ENCODE data around the gene PLCL1.
A peak's percentile ranks its signal among the peaks of the same experiment; 100 is the strongest.

Gene PLCL1

DNA sequence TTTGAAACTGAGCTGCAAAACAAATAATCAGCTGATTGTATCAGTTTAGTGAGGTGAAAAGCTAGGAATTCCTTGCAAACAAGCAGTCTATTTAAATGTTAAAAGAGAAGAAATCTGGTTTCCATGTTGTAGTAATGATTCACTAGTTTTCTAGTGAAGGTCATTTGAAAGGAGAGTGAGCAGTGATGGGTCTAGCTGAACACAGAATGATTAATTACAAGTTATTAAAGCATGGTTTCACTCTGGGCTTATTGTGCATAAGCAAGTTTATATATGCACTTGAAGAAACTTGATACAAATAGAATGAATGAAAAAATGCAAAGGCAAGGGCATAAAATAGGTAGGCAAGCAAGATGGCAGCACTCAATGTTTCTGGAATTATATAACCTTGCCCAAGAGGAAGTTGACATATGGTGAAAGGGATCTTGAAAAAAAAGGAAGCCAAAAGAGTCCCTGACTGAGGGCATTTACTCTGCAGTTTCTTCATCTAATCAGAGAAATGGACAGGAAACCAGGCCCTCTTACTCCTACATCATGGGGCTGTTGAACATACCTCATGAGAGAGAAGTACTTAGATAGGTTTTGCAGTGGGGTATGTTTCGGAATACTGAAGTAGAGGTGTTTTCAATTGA lies 53.2 kb downstream of the PLCL1 start:
- DNase-seq (ENCODE audit: low spot score): no peak

DNA sequence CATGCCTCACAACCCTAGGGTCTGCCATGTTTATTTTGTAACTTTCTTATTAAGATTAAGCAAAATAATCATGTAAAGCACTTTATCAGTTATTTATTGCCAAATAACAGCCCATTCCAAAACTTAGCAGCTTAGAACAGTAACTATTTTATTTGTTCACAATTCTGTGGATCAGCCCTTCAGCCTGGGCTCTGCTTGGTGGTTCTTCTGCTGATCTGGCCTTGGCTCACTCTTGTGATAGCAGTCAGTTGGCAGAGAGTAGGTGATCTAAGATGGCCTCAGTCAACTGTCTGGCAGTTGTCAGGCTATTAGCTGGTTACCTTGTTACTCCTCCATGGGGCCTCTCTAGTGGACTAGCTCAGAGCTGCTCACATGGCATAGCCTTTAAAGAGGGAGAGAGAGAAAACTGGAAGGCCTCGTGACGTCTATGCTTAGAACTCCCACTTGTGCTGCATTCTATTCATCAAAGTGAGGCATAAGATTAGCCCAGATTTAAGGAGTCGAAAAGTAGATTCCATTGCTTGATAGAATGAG lies 54.3 kb downstream of the PLCL1 start:
- no peak for DNase-seq (ENCODE audit: low spot score)

DNA sequence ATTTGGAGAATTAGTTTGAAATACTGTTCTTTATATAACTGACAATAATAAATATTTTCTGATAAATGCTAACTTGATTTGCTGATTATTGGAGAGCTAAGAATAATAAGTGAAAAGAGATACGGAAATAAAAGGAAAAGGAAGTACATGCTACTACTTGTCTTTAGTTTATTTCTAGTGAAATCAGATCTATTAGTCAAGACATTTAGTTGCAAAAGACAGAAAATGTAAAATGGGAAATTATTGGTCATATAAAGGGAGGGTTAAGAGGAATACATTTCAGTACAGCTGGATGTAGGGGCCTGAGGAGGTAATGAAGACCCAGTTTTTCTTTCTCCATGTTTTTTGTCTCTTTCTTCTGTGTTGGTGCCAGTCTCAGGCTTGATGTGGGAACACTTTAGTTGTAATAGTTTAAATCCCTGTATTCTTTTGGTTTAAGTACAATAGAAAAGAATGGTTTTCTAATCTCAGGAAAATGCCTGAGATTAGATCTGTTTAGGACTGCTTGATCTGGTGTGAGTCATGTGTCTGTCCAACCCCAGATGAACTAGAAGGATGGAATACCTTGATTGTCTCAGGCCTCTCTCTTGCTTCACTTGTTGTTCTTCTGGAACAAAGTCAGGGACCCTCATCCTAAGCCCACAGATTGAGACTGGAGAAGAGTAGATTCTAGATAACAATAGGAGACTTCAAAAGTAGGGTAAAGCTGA lies 58.0 kb downstream of the PLCL1 start:
- no peak for DNase-seq (ENCODE audit: low spot score)

DNA sequence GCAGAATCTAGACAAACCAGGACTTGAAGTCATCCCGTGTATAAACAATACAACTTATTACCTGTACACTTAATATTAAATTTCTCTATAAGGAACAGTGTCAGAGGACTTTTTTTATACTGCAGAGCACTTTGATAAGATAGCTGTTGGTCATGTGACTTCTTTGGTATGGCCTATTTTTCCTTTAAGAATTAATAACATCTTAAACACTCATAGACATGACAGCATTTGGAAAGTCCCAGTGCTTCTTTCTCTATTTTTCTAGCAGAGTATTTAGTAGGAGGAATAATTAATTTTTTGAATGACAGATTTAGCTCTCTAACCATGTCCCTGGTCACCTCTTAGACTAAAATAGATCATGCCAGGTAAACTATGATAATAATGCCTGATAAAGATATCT lies 59.4 kb downstream of the PLCL1 start:
- DNase-seq (ENCODE audit: low spot score): no peak

DNA sequence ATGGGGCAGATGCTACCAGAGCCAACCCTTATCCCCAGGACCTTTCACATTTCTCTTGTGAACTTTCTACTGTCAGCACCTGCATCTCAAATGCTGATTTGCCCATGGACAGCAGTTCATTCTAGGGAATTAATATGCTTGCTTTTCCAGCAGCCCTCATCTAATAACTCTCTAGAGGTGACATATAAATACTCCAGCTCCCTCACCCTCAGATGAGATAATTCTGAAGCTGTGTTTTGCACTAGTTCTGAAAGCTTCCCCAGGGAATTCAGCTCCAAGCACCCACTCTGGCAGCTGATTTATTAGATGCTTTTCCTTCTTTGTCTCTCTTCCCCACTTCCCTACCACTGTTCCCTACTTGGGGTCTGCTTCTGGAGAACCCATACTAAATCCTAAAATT lies 62.1 kb downstream of the PLCL1 start:
- no peak for DNase-seq (ENCODE audit: low spot score)

DNA sequence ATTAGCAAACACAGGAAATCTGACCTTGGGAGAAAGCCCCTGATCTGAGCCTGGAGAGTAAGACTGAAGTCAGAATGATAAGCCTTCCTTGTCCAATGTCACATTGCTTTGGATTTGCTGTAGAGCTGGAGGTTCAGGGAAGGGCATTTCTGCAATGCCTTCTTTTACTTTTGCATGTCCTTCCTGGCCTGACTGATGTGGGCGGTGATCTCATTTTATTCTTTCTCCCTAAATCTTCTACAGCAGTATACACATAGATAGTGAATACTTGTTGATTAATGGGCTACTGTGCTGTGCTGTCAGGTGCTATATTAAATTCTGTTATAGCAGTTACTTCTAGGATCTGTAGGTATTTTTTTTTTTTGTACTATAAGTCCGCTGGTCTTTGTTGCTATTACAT lies 62.6 kb downstream of the PLCL1 start:
- no peak for DNase-seq (ENCODE audit: low spot score)

DNA sequence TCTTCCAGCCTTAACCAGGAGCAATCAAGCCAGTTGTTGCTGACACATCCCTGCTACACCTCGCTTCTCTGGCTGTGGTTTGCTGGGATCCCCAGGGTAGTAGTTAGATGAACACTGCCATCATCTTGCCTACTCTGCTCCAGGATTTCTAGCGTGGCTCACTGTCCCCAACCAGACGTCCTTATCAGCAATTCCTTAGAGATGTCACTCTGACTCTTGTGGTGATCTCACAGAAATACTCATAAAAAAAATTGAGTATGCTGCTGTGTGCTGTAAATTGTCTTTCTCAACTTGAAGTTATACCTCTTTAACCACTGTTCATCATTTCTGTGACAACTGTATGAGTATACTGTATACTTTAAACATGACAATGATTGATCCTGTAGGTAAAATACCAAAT lies 63.2 kb downstream of the PLCL1 start:
- no peak for DNase-seq (ENCODE audit: low spot score)

DNA sequence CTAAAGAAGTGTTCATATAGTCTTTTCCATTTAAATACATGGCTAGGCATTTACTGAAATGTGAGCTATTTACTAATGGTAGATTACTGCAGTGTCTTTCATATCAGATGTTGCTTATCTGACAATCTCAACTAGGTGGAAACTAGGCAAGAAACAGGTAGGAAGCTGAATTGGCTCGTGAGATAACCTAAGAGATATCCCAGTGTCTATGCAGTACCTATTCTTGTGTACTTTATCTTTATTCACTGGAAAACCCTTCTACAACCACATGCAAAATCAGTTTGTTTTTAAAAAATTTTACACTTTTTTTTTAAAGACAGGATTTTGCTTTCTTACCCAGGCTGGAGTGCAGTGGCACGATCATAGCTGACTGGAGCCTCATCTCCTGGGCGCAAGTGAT lies 63.8 kb downstream of the PLCL1 start:
- DNase-seq (ENCODE audit: low spot score): no peak

DNA sequence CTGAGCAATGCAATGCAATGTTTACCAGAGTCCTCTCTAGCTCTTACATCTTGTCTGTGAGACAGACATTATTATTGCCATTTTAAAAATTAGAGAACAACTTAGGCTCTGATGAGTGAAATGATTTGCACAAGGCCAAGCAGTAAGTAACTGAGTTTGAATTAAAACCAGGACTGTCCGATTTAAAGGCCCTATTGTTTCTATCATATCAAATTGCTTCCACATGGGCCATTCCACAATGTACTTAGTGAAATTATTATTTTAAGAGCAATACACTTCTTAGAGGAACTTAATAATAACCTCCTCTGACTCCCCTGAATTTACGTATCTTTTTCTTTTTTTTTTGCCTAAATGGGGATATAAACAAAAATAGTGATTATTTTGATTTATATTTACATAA lies 64.6 kb downstream of the PLCL1 start:
- no peak for DNase-seq (ENCODE audit: low spot score)

DNA sequence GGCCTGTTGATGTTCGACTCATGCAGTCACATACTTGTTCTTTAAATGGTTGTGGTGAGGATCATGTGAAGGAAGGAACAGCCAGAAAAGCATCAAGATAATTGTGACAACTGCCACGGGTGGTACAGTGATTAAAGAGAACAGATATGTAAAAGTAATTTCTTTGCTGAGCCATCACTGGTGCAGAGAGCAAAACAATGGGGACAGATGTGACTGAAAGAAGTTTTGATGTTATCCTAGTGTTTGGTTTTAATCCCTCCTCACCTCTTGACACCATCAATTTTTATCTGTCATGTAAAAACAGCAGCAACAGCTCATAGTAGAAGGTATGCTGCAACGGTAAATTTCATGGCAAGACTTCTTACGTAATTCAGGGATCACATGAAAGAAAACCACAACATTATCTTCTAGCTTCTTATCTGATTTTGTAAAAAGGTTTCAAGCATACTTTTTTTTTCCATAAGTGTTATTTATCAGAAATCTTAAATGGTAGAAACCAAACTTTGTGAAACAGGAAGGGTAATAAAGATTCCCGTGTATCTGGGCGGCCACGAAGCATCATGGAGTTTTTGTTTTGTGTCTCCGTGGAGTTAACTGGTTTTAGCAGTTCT lies 65.2 kb downstream of the PLCL1 start:
- DNase-seq (ENCODE audit: low spot score): no peak

DNA sequence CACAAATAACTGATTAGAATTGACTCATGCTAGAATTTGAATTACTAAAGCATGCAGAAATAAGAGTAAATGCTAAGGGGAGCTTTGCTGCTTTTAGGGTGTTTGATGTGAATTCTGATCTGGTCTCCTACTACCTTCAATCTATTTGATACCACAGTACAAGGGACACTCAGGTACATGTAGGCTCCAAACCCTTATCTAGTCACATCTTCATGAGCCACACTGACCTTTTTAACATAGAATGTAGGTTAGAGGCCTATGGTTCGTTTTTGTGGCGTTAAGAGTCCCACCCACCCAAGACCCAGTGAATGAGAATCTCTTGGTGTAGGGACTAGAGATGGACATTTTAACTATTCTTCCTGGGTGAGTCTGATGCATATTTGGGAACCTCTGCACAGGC lies 65.7 kb downstream of the PLCL1 start:
- DNase-seq (ENCODE audit: low spot score): no peak

DNA sequence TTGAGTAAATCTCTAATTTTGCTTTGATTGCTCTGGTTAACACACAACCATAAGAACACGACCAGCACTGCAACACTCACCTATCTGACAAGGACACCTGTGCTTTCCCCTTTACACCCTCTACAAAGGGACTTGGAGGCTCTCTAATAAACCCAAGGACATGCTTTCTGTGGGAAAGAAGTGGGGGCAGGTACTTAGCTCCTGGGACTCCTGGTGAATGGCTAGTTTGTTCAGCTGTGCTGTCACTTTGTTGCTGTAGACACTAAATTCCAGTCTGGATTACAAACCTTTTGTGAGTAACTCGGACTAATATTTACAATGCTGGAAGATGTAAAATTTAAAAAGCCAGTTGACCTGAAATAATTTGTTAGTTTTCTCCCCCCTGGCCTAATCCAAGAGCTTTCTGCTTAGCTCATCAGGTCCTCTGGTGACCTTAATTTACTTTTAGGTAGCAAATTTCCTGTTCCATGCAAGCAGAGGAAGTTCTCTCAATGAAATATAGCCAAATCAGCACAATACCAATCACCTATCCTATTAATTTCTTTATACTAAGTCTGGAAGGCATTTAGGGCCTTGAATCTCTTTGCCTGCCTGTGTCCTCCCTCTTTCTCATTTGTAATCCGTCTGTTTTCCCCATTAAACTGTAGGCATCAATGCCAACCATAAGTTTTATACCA lies 67.5 kb downstream of the PLCL1 start:
- DNase-seq (ENCODE audit: low spot score): no peak

DNA sequence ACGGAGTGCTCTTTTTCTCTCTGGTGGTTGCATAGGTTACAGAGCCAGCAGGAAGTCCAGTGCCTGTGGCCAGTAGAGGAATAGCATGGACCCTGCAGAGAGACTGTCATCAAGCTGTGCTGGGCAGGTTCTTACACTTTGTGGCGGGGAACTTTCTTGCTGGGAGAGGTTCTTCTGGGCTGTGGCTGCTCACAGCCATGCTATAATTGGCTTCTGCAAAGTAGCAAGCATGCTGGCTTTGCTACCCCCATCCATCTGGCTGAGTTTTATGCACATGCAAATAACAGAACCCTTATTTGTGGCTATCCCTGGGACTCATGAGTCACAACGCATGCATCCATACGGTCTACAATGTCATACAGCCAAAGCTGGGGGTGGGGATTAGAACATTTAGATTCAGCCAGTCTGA lies 68.9 kb downstream of the PLCL1 start:
- DNase-seq (ENCODE audit: low spot score): peak; percentile 17

DNA sequence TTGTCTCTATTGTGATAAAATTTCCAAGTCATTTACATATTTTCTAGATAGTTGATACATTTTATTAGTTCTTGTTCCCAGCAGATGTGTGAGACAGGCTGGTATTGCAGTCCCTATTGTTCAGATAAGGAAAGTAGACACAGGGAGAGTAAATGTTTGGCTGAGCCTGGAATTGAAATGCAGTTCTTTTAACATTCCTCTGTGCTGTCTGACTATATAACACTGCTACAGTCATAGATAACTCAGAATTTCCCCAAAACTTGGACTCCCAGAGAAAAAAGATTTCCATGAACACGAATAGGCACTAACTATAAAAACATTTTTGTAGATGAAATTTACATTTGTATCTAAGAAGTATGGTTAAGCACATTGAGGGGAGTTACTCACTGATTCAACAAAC lies 71.4 kb downstream of the PLCL1 start:
- DNase-seq (ENCODE audit: low spot score): no peak

DNA sequence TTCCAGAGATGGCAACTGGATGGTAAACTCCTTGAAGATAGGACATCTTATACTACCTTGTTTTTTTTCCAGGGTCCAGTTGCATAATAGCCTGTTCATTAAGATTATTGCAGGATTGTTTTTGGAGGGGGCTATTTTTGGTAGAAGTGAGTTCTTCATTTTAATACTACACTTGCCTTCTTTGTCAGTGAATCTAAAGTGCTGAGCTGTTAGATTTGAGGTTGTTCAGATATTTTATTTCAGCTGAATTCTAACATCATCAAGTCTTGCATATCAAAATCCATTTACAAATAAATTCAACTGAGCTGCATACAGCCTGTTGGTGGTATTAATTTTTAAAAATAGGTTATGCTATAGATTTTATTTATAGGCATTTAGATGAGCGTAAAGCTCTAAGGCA lies 72.1 kb downstream of the PLCL1 start:
- no peak for DNase-seq (ENCODE audit: low spot score)

DNA sequence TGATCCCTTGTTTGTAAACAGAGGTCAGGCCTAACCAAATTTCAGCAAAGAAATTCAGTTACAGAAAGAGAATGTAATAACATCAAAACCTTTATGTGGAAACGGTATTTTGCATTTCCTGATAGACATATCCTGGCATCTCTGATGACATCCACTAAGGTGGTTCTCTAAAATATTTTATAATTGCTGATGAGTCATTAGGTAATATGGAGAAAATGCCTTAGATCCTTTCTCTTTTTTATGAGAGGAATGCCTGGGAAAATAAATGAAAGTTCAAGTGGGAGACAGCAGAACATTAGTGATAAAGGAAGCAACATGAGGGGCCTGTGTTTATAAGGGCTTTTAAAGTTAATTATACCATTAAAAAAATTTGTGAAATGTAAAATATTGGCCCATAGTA lies 72.6 kb downstream of the PLCL1 start:
- no peak for DNase-seq (ENCODE audit: low spot score)

DNA sequence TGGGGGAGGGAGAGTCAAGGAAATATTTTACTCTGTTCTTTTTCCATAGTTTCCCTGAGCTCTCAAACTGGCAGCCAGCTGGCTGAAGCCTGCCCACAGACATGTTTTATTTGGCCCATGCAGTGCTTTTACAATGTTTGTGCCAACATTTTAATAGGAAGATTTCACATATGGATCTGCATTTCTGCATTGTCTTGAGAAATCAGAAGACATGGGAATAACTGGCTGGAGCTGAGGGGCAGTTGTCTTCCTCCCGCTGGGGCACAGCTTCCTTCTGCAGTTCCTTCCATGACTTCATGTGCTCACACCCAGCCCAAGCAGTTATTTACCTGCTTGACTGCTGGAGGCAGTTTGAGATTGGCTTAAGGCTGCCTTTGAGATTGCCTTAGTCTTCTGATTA lies 74.4 kb downstream of the PLCL1 start:
- DNase-seq (ENCODE audit: low spot score): no peak

DNA sequence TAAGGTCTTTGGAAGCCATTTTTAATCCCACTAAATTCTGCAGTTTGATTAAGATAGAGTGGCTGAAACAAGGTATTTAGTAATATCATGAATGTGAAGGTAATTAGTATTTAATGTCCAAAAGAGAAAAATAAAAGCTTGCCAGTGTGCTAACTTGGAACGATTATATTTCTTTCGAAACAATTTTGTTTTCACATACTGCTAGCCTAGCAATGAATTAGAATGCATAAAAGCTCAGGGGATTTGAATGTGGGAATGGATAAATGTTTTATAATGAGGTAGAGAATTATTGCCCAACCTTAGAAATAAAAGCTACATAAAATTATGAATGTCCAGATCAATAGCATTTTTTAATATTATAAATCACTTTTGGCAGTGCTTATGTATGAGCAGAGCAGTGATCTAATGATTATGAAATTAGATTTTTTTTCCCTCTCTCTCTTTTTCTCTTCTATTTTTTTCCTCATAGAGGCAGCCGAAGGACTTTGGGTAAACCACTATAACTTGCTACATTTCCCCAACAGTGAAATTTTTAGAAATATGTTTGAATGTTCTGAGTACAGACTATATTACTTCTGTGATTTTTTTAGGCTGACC lies 75.5 kb downstream of the PLCL1 start:
- DNase-seq (ENCODE audit: low spot score): no peak

DNA sequence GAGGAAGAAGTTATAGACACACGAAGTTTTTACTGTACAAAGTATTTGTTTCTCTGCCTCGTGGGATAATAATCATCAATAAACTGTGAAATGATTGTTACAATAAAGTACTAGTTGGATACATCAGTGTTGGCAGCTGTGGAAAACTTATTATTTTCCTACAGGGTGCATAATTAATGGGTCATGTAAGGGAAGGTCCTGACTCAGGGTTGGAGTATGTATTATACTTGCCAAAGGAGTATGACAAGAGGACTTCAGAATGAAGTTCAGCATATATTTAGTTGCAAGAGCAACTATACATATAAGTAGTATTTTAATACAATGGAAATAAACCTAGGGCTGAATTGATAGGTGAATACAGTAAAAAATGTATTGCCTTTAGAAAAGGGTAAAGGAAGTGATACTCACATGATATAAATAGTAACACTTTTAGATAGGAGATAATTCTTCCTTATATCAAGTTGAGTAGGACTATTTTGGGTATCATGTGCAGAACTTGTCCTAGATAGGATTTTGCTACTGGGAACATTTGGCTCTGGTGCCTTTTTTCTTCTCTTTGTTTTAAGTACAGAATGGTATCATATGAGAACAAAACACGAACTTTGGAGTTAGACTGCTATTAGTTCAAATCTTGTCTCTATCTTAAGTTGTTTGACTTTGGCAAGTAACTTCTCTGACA lies 79.1 kb downstream of the PLCL1 start:
- no peak for DNase-seq (ENCODE audit: low spot score)

DNA sequence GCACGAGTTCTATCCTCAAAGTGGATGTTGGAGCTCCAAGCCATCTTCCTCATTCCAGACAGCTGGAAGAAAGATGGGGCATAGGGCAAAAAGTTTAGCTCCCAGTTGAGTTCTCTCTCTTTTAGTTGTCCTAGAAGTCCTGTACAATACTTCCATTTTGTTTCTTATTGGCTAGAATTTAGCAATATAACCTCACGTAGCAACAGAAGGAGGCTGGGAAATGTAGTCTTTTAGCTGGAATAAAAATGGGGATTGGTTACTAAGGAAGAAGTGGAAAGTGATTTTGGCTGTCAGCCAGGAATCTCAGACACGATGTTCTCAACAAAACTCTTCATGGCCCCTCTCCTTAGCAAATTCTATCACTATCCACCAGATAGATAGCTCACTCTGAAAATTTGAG lies 79.9 kb downstream of the PLCL1 start:
- DNase-seq (ENCODE audit: low spot score): no peak

DNA sequence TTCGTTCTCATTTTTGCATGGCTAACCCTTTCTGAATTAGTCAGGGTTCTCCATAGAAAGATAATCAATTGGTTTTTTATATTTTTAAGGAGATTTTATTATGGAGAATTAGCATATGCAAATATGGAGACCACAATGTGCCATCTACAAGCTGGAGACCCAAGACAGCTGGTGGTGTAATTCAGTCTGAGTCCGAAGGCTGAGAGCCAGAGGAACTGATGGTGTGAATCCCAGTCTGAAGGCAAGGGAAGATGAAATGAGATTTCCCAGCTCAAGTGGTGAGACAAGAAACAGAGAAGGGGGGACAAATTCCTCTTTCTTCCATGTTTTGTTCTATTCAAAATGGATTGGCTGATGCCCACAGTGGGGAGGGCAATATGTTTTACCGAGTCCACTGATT lies 80.7 kb downstream of the PLCL1 start:
- no peak for DNase-seq (ENCODE audit: low spot score)

DNA sequence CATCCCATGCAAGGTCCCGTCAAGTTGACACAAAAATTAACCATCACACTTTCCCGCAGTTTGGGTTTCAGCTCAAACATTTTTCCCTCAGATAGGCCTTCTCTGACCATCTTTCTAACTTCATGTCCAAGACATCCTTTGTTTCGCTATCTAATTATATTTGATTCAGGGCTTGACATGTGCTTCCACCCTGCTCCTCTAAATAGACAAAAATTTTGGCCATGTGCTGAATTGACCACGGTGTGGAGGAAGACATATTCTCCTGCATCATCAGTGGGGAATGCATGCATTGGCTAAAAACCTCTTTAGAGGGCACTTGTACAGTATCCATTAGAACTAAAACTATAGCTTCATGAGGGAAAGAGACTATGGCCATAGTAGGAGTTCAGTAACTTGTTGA lies 81.2 kb downstream of the PLCL1 start:
- DNase-seq (ENCODE audit: low spot score): no peak
